H9 (cell line): ENCODE data around the gene EZH2. TPM values are rescaled to one million over a fixed set of nuclear protein-coding genes. Genes with fewer than 3 reads are reported as not detected.

Source experiments
- DNase-seq: peaks from one replicate; pipeline ENCODE4 v3.0.0-alpha.2; 2017
- H2AFZ ChIP-seq: one replicate; pipeline ENCODE4 v1.6.1; 2013; ENCODE audit warnings: mild to moderate bottlenecking, low read length, control low read depth, moderate library complexity
- H2AK5ac ChIP-seq: 2 replicates; pipeline ENCODE4 v1.6.1; 2013; ENCODE audit warnings: low read length, control low read depth, mixed read lengths; ENCODE audit not compliant: insufficient read length
- H2BK120ac ChIP-seq: one replicate; pipeline ENCODE4 v1.6.1; 2013; ENCODE audit warnings: low read depth, mild to moderate bottlenecking, low read length, control low read depth, inconsistent platforms; ENCODE audit not compliant: poor library complexity, severe bottlenecking
- H2BK12ac ChIP-seq: 2 replicates; pipeline ENCODE4 v1.6.1; 2013; ENCODE audit warnings: low read length, control low read depth, mixed read lengths, low read depth; ENCODE audit not compliant: insufficient read length
- H2BK15ac ChIP-seq: 2 replicates; pipeline ENCODE4 v1.6.1; 2013; ENCODE audit warnings: low read depth, low read length, control low read depth
- H2BK20ac ChIP-seq: one replicate; pipeline ENCODE4 v1.6.1; 2013; ENCODE audit warnings: low read depth, mild to moderate bottlenecking, low read length, control low read depth, inconsistent platforms; ENCODE audit not compliant: poor library complexity, severe bottlenecking
- H2BK5ac ChIP-seq: 2 replicates; pipeline ENCODE4 v1.6.1; 2013; ENCODE audit warnings: low read length, control low read depth, mixed read lengths; ENCODE audit not compliant: insufficient read length
- H3K14ac ChIP-seq: 2 replicates; pipeline ENCODE4 v1.6.1; 2013; ENCODE audit warnings: low read length, control low read depth; ENCODE audit not compliant: insufficient read depth
- H3K18ac ChIP-seq: 2 replicates; pipeline ENCODE4 v1.6.1; 2013; ENCODE audit warnings: low read depth, mild to moderate bottlenecking, mixed read lengths, low read length, control low read depth; ENCODE audit not compliant: insufficient read length
- H3K23ac ChIP-seq: 2 replicates; pipeline ENCODE4 v1.6.1; 2013; ENCODE audit warnings: low read length, control low read depth, mixed read lengths, low read depth; ENCODE audit not compliant: insufficient read length
- H3K23me2 ChIP-seq: 2 replicates; pipeline ENCODE4 v1.6.1; 2013; ENCODE audit warnings: low read depth, mild to moderate bottlenecking, mixed read lengths, low read length, control low read depth; ENCODE audit not compliant: insufficient read length, poor library complexity, severe bottlenecking
- H3K27ac ChIP-seq: 2 replicates; pipeline ENCODE4 v1.5.1; 2013; ENCODE audit warnings: low read length, control low read depth, mixed read lengths, low read depth; ENCODE audit not compliant: insufficient read length
- H3K27me3 ChIP-seq: 2 replicates; pipeline ENCODE4 v1.6.1; 2013; ENCODE audit warnings: low read length, control low read depth, inconsistent platforms; ENCODE audit not compliant: insufficient read depth
- H3K4ac ChIP-seq: 2 replicates; pipeline ENCODE4 v1.6.1; 2013; ENCODE audit warnings: low read depth, mild to moderate bottlenecking, control low read depth, inconsistent platforms, low read length, moderate library complexity
- H3K4me1 ChIP-seq: 2 replicates; pipeline ENCODE4 v1.6.1; 2013; ENCODE audit warnings: low read length, control low read depth, inconsistent platforms; ENCODE audit not compliant: insufficient read depth
- H3K4me2 ChIP-seq: 2 replicates; pipeline ENCODE4 v1.6.1; 2013; ENCODE audit warnings: low read length, control low read depth, mixed read lengths; ENCODE audit not compliant: insufficient read length, insufficient read depth
- H3K56ac ChIP-seq: 2 replicates; pipeline ENCODE4 v1.6.1; 2013; ENCODE audit warnings: low read depth, mild to moderate bottlenecking, mixed read lengths, low read length, control low read depth; ENCODE audit not compliant: insufficient read length
- H3K79me1 ChIP-seq: 2 replicates; pipeline ENCODE4 v1.6.1; 2013; ENCODE audit warnings: low read depth, mild to moderate bottlenecking, moderate library complexity, low read length, control low read depth, inconsistent platforms; ENCODE audit not compliant: insufficient read depth, poor library complexity, severe bottlenecking
- H3K79me2 ChIP-seq: 2 replicates; pipeline ENCODE4 v1.6.1; 2013; ENCODE audit warnings: low read length, control low read depth, inconsistent platforms; ENCODE audit not compliant: insufficient read depth
- H3K9ac ChIP-seq: 2 replicates; pipeline ENCODE4 v1.6.1; 2013; ENCODE audit warnings: low read length, control low read depth, mixed read lengths; ENCODE audit not compliant: insufficient read length; ENCODE audit errors: extremely low read depth
- H3K9me3 ChIP-seq: one replicate; pipeline ENCODE4 v1.6.1; 2013; ENCODE audit warnings: low read depth, low read length, inconsistent platforms; ENCODE audit not compliant: control insufficient read depth
- H3T11ph ChIP-seq: one replicate; pipeline ENCODE4 v1.6.1; 2013; ENCODE audit warnings: mild to moderate bottlenecking, low read length, control low read depth, inconsistent platforms
- H4K20me1 ChIP-seq: one replicate; pipeline ENCODE4 v1.6.1; 2013; ENCODE audit not compliant: control insufficient read depth, insufficient read length, insufficient read depth
- H4K5ac ChIP-seq: 2 replicates; pipeline ENCODE4 v1.6.1; 2013; ENCODE audit warnings: low read depth, mild to moderate bottlenecking, mixed read lengths, low read length, control low read depth; ENCODE audit not compliant: insufficient read length
- H4K8ac ChIP-seq: replicated peaks from 2 replicates; pipeline ENCODE4 v1.6.1; 2013; ENCODE audit warnings: low read length, control low read depth, mixed read lengths, low read depth; ENCODE audit not compliant: insufficient read length
- H4K91ac ChIP-seq: 2 replicates; pipeline ENCODE4 v1.6.1; 2013; ENCODE audit warnings: low read depth, mild to moderate bottlenecking, moderate library complexity, mixed read lengths, low read length, control low read depth; ENCODE audit not compliant: insufficient read length
- H3K27ac Mint-ChIP-seq, 3 experiments: 2 replicates in 2 of 3; 3 replicates in 1 of 3; pipeline ENCODE4 v1.8.0; 2020 to 2021; ENCODE audit warnings: mixed read lengths in 3 of 3, mild to moderate bottlenecking in 1 of 3, moderate library complexity in 1 of 3
- H3K27me3 Mint-ChIP-seq: 2 replicates; pipeline ENCODE4 v1.8.0; 2021; ENCODE audit warnings: low read depth, mild to moderate bottlenecking, moderate library complexity, mixed read lengths
- H3K36me3 Mint-ChIP-seq, 3 experiments: 2 replicates in 2 of 3; 3 replicates in 1 of 3; pipeline ENCODE4 v1.8.0; 2020 to 2021; ENCODE audit warnings: low read depth in 3 of 3, mixed read lengths in 3 of 3; ENCODE audit not compliant: insufficient read depth in 1 of 3
- H3K4me1 Mint-ChIP-seq, 2 experiments: 2 replicates each; pipeline ENCODE4 v1.8.0; 2020; ENCODE audit warnings: mixed read lengths in 2 of 2
- H3K4me3 Mint-ChIP-seq, 2 experiments: 2 replicates in 1 of 2; 3 replicates in 1 of 2; pipeline ENCODE4 v1.8.0; 2020 to 2021; ENCODE audit warnings: mild to moderate bottlenecking in 2 of 2, mixed read lengths in 2 of 2, moderate library complexity in 1 of 2
- H3K9me3 Mint-ChIP-seq, 2 experiments: 2 replicates in 1 of 2; 3 replicates in 1 of 2; pipeline ENCODE4 v1.8.0; 2020; ENCODE audit warnings: mild to moderate bottlenecking in 2 of 2, mixed read lengths in 2 of 2, moderate library complexity in 1 of 2
- WGBS: extraction: QIAGEN DNeasy Blood & Tissue Kit; methylation state at CpG from one replicate; pipeline ENCODE4 v1.1.7; 2013; ENCODE audit warnings: missing lambda C conversion rate, low lambda C conversion rate, mixed read lengths; ENCODE audit not compliant: insufficient read length; ENCODE audit errors: extremely low coverage; 5-methylcytosine and 5-hydroxymethylcytosine counted together
- total RNA-seq: library from RNA; stranded (reverse); gene quantifications from 2 replicates; pipeline ENCODE4 v1.2.1, GENCODE V29; 2021
- TF ChIP-seq, protein P1 (sequence below): fragments of 200-600 bp; sonication (generic); conservative IDR thresholded peaks from 3 replicates; pipeline ENCODE4 v1.8.0; 2021; ENCODE audit warnings: antibody characterized with exemption, mild to moderate bottlenecking

The EZH2 gene
- total RNA-seq, 1 experiment from 2014 or later: 41.3 TPM

GRCh38 chr7:148811892-148812291, 72.2 kb downstream of the EZH2 start:
- H3K79me1 ChIP-seq: no peaks in the 10 kb centered on the region
- no peak for DNase-seq
- no peak overlapping the region for H3K56ac ChIP-seq
- H4K8ac ChIP-seq: no peak overlapping the region
- H2BK15ac ChIP-seq: no peak overlapping the region
- H3K18ac ChIP-seq: no peak overlapping the region
- Mint-ChIP-seq H3K27ac (0 out of 7 replicates have a peak overlapping the region, but pooled peaks of 1 of the 3 experiments have one; percentile 3), H3K9me3 (no peaks in the 10 kb centered on the region), H3K4me3 (no peak overlapping the region), H3K36me3 (peaks cover 35 to 88% (median 74%) of the 10 kb centered on the region in 3 experiments; a peak in 6 of 7 replicates), H3K4me1 (peaks cover 12 to 18% of the 10 kb centered on the region in 2 experiments), H3K27me3 (no peaks in the 10 kb centered on the region)
- no peak overlapping the region for H3T11ph ChIP-seq
- H2AFZ ChIP-seq: no peak overlapping the region
- no peak overlapping the region for H3K23ac ChIP-seq
- H3K27me3 ChIP-seq: no peaks in the 10 kb centered on the region
- H4K5ac ChIP-seq: no peak overlapping the region
- H3K4me1 ChIP-seq: no peaks in the 10 kb centered on the region
- no peaks in the 10 kb centered on the region for H4K20me1 ChIP-seq
- H2BK120ac ChIP-seq: no peak overlapping the region
- no peak overlapping the region for H4K91ac ChIP-seq
- no peak overlapping the region for H3K27ac ChIP-seq
- H3K23me2 ChIP-seq: no peaks in the 10 kb centered on the region
- H2AK5ac ChIP-seq: no peak overlapping the region
- H2BK20ac ChIP-seq: no peak overlapping the region
- H3K9me3 ChIP-seq: no peaks in the 10 kb centered on the region
- no peaks in the 10 kb centered on the region for H3K79me2 ChIP-seq
- no peak overlapping the region for H3K4me2 ChIP-seq
- H3K9ac ChIP-seq: no peak overlapping the region
- H3K4ac ChIP-seq: no peak overlapping the region
- H2BK5ac ChIP-seq: no peak overlapping the region
- no CpG with 5 or more reads among the region's 4 CpGs for WGBS
- H2BK12ac ChIP-seq: no peak overlapping the region
- TF ChIP-seq, protein P1, sequence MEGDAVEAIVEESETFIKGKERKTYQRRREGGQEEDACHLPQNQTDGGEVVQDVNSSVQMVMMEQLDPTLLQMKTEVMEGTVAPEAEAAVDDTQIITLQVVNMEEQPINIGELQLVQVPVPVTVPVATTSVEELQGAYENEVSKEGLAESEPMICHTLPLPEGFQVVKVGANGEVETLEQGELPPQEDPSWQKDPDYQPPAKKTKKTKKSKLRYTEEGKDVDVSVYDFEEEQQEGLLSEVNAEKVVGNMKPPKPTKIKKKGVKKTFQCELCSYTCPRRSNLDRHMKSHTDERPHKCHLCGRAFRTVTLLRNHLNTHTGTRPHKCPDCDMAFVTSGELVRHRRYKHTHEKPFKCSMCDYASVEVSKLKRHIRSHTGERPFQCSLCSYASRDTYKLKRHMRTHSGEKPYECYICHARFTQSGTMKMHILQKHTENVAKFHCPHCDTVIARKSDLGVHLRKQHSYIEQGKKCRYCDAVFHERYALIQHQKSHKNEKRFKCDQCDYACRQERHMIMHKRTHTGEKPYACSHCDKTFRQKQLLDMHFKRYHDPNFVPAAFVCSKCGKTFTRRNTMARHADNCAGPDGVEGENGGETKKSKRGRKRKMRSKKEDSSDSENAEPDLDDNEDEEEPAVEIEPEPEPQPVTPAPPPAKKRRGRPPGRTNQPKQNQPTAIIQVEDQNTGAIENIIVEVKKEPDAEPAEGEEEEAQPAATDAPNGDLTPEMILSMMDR: no peak
- no peak overlapping the region for H3K14ac ChIP-seq
